HG03521 (cell line): ENCODE data around the gene DVL1.
"Not testable (repeated sequence)": the region's sequence is repeated elsewhere in the genome, so short reads cannot be mapped to it uniquely, and the experiment has no call there.

Source experiments
- ATAC-seq: cut with Tn5 transposase; IDR thresholded peaks from one replicate; pipeline ENCODE4 v1.9.1; 2021; ENCODE audit warnings: mild to moderate bottlenecking, moderate library complexity; ENCODE audit not compliant: unreplicated experiment

Gene DVL1

DNA sequence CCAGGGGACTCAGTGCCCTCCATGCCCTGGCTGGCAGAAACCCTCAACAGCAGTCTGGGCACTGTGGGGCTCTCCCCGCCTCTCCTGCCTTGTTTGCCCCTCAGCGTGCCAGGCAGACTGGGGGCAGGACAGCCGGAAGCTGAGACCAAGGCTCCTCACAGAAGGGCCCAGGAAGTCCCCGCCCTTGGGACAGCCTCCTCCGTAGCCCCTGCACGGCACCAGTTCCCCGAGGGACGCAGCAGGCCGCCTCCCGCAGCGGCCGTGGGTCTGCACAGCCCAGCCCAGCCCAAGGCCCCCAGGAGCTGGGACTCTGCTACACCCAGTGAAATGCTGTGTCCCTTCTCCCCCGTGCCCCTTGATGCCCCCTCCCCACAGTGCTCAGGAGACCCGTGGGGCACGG, 21.0 kb downstream of the DVL1 start:
- no peak for ATAC-seq

DNA sequence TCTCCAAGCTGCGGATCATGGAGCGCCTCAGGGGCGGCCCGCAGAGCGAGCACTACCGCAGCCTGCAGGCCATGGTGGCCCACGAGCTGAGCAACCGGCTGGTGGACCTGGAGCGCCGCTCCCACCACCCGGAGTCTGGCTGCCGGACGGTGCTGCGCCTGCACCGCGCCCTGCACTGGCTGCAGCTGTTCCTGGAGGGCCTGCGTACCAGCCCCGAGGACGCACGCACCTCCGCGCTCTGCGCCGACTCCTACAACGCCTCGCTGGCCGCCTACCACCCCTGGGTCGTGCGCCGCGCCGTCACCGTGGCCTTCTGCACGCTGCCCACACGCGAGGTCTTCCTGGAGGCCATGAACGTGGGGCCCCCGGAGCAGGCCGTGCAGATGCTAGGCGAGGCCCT, 21.9 kb downstream of the DVL1 start:
- ATAC-seq = no peak

DNA sequence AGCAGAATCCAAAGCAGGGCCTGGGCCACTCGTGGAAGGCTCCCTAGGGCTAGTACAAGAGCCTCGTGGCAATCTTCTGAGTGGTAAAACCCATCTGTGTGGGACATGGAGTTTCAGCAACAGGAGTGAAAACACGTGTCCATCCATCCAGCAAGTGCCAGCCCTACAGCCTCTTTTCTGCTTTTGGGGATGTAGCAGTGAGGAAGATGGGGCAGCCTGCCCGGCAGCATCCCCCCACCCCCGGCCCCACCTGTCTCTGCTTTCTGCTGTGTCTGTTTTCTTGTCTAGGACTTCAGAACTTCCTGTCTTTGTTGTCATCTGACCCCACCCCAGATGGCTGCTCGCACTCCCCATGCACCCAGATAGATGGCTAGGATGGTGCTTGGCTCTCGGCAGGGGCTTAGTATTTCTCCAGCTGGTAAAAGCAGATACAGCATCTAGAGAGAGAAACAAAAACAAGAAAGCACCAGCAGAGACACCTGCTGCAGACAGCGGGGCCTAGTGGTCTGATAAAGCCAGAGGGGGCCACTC, 23.1 kb downstream of the DVL1 start:
- no peak for ATAC-seq

DNA sequence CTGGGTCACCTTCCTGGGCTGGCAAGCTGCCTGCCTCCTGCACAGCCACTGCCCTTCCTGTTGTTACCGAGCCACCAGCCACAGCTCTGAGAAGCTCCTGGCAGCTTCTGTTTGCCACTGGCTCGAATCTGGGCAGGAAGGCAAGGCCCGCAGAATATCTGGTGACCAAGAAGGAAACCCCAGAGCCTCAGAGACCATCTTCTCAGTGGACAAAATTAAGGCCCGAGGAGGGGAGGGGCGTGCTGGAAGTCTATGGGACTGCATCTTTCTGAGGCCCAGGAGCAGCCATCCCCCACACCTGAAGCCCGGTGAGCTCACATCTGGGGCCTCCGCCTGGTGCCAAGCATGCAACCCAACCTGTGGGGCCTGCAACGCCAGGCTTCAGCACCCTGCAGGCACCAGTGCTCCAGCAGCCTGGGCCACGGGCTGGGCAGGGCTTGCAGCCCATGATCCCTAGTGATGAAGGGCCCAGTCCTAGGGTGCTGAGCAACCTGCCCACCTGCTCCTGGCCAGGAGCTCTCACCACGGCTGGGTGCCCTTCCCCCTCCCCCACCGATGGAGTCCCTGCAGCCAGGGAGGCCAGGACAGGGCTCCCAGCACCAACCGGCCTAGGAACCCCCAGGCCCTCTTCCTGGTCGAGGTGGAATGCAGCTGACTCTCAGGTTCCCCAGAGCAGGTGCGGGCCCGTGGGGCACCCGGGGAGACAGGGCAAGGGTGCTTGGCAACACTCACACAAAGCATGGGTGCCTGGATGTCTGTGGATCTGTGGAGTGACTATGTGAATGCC, 23.7 kb downstream of the DVL1 start:
- ATAC-seq = no peak

DNA sequence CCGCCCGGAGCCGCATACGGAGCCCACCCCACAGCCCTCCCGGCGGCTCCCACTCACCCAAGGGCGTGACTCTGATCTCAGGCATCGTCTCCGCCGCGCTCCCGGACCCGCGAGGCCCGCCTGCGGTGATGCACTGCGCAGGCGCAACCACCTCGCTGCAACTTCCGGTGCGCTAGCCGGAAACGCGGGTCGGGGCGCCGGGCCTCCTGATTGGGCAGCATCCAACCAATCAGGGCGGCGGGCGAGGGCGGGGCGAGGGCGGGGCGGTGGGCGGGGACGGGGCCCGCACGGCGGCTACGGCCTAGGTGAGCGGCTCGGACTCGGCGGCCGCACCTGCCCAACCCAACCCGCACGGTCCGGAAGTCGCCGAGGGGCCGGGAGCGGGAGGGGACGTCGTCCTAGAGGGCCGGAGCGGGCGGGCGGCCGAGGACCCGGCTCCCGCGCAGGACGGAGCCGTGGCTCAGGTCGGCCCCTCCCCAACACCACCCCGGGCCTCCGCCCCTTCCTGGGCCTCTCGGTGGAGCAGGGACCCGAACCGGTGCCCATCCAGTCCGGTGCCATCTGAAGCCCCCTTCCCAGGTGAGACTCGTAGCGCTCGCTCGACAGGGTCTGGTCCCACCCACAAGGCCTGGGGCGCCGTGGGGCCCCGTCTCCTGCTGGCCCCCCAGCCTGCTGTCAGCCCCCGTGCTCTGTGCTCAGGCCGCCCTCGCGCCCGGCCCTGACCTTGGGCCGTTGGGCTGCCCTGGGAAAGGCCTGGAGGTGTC, 24.5 kb downstream of the DVL1 start, which contains the start of the genes CPTP and INTS11:
CPTP (plus strand) TSS at position 279 of the 764 bp plus-strand sequence. CDS start 2,109 bp downstream, outside the sequence.
INTS11 (minus strand) TSS at position 137 of the 764 bp plus-strand sequence; CDS start at position 85, 52 bp downstream.
- ATAC-seq = peak; percentile 82

- ATAC-seq = peak; percentile 19
Observed at GRCh38 chr1:1324084-1324523, 25.1 kb downstream of the DVL1 start.

DNA sequence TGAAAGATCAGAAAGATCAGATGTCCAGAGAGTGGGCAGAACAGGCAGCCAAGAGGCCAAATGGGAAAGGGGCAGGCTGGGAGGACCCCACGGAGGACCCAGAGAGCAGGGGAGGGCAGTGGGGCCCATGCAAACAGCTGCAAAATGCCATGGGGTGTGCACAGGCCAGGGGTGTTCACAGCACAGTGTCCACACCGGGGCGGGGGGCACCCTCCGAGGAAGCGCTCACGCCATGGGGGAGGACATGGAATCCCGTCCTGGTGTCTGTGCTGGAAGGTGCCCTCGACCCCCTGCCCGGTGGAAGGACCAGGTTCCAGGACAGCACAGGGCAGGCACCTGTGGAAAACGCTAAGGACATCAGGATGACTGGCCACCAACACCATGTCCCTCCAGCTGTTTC, 26.3 kb downstream of the DVL1 start:
- no peak for ATAC-seq

- ATAC-seq = no peak
Observed at GRCh38 chr1:1322418-1322817, 26.8 kb downstream of the DVL1 start.

DNA sequence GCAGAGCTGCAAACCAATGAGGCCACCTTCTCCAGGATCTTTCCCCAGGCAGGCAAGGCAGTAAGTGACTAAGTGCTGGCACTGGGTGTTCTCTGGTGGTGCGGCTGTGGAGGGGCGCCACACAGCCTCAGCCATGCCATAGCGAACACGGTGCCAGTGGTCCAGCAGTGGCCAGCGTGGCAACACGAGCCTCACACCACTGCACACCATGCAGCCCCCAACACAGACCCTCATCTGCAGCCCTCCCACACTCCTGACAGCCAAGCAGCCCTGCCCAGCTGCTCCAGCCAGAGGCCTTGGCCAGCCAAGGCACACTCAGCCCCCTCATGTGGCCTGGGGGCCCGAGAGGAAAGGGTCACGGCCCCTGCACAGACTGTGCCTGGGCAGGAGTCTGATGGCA, 27.7 kb downstream of the DVL1 start:
- no peak for ATAC-seq

- ATAC-seq = no peak
Observed at GRCh38 chr1:1320666-1321448, 28.4 kb downstream of the DVL1 start.

GRCh38 chr1:1319646-1319941, 29.6 kb downstream of the DVL1 start:
- ATAC-seq = no peak

DNA sequence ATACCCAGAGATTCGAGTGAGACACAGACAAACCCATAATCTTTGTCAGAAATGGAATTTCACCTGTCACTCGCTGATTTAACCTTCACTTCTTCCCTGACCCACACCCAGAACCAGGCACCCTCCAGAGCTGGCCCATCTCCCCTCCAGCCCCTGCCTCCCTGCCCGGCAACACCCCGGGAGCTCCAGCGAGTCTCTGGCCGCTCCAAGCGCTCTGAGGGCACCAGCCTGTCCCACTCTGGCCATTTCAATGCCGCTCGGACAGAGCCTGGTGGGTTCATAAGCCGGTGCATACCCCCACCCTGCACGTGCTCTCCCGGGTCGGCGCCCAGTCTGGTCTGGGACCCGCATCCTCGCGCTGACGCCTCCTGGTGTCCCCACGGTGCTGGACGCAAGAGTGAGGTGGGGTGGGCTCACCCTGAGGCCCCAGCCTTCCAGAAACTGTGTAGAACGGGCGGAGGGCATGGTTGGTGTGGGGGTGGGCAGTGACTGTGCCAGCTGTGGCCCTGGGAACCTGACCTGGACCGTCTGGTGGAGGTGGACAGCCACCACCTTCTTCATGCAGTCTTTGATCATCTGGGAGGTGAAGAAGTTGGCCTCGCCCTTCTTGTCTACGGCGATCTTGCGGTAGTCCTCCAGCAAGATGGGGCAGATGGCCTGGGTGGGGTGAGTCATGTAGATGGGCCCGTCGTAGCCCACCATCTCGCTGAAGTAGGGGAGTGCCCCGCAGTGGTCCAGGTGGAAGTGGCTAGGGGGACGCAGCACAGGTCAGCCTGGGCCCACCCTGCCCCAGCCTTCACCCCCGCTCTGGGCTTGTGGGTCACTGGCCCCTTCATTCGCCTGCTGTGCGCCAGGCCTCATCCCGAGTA, 30.2 kb downstream of the DVL1 start:
- no peak for ATAC-seq

- no peak for ATAC-seq
Observed at GRCh38 chr1:1318131-1318652, 31.0 kb downstream of the DVL1 start.

- ATAC-seq = no peak
Observed at GRCh38 chr1:1317420-1317819, 31.8 kb downstream of the DVL1 start.

DNA sequence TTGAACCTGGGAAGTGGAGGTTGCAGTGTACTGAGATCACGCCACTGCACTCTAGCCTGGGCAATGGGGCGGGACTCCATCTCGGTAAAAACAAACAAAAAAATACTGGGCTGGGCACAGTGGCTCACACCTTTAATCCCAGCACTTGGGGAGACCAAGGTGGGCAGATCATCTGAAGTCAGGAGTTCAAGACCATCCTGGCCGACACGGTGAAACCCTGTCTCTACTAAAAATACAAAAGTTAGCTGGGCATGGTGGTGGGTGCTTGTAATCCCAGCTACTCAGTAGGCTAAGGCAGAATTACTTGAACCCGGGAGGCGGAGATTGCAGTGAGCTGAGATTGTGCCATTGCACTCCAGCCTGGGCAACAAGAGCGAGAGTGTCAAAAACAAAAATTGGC, 33.0 kb downstream of the DVL1 start:
- not testable (repeated sequence) for ATAC-seq

DNA sequence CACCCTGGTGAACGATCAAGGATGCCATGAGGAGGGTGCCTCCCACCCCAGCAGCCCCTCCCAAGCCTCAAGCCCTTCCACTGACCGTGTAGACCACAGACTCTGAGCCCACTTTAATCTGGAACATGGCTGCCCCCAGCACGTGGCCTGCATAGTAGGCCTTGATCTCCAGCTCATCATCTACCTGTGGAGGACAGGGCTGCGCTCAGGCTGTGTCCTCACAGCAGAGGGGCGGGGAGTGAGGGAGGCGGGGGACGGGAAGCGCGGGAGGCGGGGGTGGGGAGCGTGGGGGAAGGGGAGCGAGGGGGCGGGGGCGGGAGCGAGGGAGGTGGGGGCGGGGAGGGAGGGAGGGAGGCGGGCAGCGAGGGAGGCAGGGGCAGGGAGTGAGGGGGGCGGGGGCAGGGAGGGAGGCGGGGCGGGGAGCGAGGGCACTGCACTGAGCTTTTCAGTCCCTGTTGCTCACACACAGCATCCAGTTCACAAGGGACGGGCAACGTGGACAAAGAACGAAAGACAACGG, 33.7 kb downstream of the DVL1 start:
- ATAC-seq = no peak

DNA sequence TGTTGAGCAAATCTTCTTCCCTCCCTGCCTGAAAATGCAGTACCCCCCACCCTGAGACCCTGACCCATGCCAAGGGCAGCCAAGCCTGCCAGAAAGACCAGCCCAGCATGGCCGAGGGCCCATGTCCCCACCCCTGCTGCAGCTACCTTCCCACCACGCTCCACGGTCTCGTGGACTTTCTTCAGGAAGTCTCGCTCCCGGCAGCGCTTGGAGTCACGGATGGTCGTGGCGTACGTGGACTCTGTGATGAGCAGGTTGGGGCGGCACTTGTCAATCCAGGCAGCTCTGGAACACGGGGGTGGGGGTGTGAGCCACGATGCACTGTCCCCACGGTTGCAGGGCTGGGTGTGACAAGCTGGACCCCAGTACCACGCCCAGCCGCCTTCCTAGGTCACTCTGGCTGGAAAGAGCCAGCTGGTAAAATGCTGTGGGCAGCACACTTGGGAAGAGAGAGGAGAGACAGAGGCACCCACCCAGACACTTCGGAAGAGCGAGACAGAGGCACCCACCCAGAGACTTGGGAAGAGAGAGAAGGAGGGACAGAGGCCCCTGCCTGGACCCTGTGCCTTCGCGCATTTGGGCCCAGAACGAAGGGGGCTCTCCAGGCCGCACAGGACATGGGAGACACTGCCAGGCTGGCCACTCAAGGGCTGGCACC, 34.4 kb downstream of the DVL1 start:
- ATAC-seq = no peak

GRCh38 chr1:1314237-1314586, 35.0 kb downstream of the DVL1 start:
- no peak for ATAC-seq

DNA sequence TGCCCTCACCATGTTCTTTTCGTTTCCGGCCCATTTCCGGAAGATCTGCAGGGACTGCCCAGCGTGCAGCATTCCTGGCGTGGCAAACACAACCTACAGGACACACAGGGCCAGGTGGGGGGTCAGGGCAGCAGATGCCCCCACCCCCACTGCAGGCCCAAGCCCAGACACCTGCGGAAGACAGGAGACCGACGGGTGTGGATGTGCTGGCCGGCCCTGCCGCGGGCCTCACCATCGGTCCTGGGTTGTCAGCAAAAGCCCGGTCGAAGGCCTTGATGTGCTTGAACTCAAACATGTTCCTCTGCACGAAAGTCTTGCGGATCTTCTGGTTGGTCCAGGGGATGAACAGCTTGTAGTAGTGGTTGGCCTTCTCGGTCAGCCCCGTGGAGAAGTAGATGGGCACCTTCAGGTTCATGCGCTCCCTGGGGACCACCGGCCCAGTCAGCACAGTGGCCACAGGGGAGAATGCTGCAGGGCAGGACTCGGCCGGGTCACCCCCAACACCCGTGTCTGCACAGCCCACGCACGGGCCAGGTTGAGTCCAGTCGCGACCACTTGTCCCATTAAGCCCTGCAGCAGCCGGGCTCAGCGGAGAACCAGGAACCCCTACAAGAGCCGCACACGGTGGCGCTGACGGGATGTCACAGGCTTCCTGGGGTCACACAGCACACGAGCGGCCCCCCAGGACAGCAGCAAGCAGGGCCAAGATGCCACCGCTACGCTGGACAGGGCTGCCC, 35.5 kb downstream of the DVL1 start:
- ATAC-seq = no peak
